HTR-8/SVneo (cell line): ENCODE data around the gene CELF1.
A peak's percentile ranks its signal among the peaks of the same experiment; 100 is the strongest.
"Not testable (repeated sequence)": the region's sequence is repeated elsewhere in the genome, so short reads cannot be mapped to it uniquely, and the experiment has no call there.

ENCODE experiments used
- DNase-seq: peaks from one replicate; pipeline ENCODE4 v3.0.0; 2011; ENCODE audit warnings: low spot score, mixed read lengths; ENCODE audit not compliant: insufficient read length
- FAIRE-seq: peaks from 2 replicates; lab custom pipeline; 2011; peaks lifted over from hg19 to GRCh38; lab: Jason Lieb, UNC

CELF1 gene

DNA sequence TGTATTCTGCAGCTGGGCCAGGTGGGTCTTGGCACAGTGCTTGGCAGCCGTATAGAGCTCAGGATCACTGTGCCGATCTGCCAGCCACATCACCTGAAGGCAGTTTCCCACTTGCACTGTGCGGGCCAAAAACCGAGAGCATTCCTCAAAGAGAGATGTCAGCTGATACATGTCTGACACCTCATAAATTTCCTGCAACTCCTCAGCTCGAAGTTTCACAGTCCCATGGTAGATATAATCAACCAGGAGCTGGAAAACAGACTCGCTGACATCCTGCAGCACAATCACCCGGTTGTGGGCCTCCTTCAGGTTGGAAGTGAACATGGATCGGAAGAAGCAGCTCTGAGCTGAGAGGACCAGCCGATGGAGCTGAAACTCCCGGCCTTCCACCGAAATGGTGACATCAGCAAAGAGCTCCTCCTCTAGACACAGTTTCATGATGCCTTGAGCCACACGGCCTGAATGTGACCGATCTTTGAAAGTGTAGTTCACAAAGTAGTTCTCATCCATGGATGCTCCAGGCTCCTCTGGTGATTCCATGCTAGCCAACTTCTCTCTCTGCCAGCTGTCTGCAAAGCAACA lies 24.6 kb upstream of the CELF1 start:
- DNase-seq (no peak), FAIRE-seq (no peak)

DNA sequence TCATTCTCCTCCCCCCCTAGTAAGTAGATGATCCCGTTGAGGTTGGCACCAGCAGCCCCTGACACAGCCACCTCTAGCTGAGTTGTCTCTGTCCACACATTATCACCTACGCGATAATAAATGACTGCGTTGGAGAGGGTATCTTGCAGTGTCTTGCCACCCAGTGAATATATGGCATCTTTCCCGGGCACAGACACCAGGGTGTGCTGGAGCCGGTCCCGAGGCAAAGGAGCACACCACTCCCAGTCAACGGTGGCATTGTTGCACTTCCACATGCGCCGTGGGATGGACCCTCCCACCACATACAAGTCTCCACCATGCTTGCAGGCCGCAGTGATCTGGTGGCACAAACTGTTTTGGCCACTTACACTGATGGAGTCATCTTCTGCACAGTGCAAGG lies 20.4 kb upstream of the CELF1 start:
- no peak for DNase-seq
- FAIRE-seq, result no peak

DNA sequence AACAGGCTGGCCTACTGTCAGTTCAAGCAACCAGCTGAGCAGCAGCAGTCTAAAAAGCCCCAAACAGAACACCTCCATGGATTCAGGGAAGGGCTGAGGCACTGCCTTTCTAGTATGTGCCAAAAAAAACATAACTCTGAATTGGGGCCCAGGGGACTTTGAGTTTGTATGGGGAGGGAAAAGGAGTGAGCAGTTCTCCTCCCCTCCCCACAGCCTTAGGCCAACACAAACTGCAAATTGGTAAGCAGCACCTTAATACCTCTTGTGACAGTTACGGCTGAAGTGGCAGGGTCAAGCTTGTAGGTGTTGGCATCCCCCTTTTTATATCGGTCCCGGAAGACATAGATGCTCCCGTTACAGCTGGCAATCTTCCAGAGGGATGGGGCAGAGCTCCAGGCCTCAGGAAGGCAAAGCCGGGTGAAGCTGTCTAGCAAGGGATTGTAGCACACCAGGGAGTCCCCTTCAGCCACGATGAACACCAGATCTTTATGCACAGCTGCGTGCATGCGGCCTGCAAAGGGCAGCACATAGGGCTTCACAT lies 19.9 kb upstream of the CELF1 start:
- FAIRE-seq (no peak), DNase-seq (no peak)

- DNase-seq (no peak), FAIRE-seq (no peak)
Measured at GRCh38 chr11:47571895-47572294, 19.0 kb upstream of the CELF1 start.

DNA sequence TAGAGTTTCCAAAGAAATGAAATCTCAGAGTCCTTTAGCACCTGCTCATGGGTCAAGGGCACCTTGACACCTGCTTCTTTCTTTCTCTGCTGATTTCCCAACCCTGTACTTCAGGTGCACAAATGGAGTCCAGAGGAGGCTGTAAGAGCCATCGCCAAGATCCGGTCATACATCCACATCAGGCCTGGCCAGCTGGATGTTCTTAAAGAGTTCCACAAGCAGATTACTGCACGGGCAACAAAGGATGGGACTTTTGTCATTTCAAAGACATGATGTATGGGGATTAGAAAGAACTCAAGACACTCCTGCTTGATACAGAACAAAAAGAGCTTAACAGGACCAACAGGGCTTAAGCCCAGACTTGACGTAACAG lies 18.4 kb upstream of the CELF1 start:
- FAIRE-seq, result no peak

GRCh38 chr11:47570651-47571356 lies 17.9 kb upstream of the CELF1 start:
- FAIRE-seq (no peak), DNase-seq (no peak)

More for the DNA sequence above, 18.4 kb upstream of the CELF1 start:
- no peak for DNase-seq

DNA sequence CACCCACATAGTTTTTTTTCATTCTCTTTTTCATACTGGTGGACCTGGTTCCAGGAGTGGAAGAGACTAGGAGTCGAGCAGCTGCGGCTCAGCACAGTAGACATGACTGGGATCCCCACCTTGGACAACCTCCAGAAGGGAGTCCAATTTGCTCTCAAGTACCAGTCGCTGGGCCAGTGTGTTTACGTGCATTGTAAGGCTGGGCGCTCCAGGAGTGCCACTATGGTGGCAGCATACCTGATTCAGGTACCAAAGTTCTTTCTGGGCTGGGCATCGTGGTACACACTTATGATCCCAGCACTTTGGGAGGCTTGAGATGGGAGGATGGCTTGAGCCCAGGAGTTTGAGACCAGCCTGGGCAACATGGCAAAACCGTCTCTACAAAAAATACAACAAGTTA lies 16.7 kb upstream of the CELF1 start:
- no peak for DNase-seq
- FAIRE-seq, result no peak

DNA sequence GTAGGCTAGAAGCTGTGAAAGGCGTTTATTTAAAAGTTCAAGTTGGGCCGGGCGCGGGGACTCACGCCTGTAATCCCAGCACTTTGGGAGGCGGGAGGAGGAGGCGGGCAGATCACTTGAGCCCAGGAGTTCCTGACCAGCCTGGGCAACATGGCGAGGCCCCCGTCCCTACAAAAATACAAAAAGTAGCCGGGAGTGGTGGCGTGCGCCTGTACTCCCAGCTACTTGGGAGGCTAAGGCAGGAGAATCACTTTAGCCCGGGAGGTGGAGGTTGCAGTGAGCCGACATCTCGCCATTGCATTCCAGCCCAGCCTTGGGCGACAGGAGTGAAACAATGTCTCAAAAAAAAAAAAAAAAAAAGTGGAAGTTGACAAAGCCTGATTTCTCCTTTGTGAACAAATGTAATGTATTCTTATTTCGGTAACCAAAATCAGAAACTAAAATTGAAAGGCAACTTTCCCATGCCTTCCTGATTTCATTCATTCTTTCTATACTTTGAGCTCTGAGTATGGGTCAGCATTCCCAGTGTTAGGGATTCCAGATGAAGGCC lies 13.3 kb upstream of the CELF1 start:
- FAIRE-seq, result no peak
- DNase-seq, result no peak

DNA sequence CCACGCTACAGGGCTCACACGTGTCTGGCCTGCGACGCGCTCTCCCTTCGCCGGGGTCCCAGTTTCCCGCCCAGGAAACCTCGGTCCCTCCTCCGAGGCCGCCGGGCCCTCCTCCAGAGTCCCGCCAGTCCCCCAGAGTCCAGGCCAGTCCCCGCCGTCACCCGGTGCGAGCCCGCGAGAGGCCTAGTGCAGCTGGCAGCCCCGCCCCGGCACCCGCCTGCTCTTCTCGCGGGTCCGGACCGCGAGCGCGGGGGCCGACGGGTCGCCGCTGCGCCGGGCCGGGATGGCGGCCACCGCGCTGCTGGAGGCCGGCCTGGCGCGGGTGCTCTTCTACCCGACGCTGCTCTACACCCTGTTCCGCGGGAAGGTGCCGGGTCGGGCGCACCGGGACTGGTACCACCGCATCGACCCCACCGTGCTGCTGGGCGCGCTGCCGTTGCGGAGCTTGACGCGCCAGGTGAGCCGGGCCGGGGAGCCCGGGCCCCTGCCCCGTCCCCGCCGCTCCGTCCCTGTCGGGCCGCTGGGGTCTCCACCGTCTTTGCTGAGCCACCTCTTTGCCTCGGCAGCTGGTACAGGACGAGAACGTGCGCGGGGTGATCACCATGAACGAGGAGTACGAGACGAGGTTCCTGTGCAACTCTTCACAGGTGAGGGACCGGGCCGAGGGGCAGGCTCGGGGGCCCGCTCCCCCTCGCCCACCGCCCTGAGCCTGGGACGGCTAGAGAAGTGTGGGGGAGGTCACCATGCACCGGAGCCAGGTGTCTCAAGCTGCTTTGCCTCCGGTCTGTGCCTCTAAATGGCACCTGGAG lies 12.6 kb upstream of the CELF1 start, which contains the start of gene PTPMT1:
Gene PTPMT1 (plus strand): TSS at position 260 of the 809 bp plus-strand sequence. CDS start 24 bp downstream, at position 284.
- DNase-seq (peak; percentile 72), FAIRE-seq (no peak)

- DNase-seq (no peak), FAIRE-seq (no peak)
Measured at GRCh38 chr11:47564933-47565339, 12.0 kb upstream of the CELF1 start.

GRCh38 chr11:47564366-47564765 lies 11.4 kb upstream of the CELF1 start:
- not testable (repeated sequence) for FAIRE-seq, DNase-seq

- DNase-seq, FAIRE-seq: not testable (repeated sequence)
Measured at GRCh38 chr11:47562393-47562792, 9.5 kb upstream of the CELF1 start.

DNA sequence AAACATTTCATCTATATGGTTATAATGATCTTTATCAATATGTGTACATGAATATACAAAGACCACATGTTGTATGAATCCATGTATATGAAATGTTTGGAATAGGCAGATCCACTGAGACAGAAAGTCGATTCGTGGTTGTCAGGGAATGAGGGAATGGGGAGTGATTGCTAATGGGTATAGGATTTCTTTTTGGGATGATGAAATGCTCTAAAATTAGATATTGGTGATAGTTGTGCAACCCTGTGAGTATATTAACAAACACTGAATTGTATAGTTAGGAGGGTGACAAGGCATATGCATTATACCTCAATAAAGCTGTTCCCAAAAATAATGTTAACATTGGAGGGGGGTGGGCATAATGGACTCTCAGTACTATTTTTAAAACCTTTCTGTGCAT lies 7.5 kb upstream of the CELF1 start:
- FAIRE-seq, result no peak
- DNase-seq, result no peak

- DNase-seq (no peak), FAIRE-seq (no peak)
Measured at GRCh38 chr11:47558695-47559094, 5.8 kb upstream of the CELF1 start.

DNA sequence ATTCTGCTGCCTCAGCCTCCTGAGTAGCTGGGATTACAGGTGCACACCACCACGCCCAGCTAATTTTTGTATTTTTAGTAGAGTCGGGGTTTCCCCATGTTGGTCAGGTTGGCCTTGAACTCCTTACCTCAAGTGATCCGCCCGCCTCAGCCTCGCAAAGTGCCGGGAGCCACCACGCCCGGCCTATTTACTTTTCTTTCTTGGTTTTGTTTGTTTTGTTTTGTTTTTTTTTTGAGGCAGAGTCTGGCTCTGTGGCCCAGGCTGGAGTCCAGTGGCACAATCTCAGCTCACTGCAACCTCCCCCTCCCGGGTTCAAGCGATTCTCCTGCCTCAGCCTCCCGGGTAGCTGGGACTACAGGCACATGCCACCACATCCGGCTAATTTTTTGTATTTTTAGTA lies 4.1 kb upstream of the CELF1 start:
- not testable (repeated sequence) for DNase-seq, FAIRE-seq

DNA sequence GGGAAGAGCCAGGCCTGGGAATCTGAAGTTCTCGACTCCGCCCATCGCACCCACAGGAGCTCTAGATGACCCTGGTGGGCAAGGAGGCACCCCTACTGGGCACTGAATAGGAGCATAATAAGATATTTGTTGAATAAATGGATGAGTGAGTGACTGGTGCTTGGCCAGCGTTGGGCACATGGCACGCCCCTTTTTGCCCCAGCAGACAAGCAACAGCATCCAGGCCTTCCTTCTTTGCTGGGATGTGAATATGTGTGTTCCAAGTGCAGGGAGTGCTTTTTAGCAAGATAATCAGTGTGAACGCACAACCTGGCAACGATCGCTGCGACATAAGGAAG lies 443 bp upstream of the CELF1 start:
- no peak for FAIRE-seq
- no peak for DNase-seq

DNA sequence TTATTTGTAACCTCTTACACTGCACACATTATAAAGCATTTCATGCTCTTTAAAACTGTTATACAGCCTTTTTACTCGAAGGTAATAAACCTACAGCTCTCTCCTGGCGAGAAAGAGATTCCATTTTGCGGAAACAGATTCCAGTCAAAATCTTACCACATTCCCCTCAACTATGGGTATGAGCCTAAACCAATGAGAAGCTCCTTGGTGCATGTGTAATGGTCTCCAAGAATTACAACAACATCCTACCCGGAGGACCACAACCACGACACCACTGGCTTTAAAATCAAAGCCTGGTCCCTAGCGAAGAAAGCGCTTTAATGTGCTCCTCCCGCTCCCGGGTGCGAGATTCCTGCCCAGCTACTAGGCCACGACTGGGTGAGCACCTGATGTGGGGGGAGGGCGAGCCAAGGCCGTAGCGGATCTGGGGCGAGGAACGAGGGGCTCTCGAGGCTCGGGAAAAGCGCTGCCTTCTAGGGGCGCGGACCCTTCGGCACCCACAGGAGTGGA lies 821 bp downstream of the CELF1 start:
- DNase-seq, result no peak
- no peak for FAIRE-seq

- DNase-seq, result no peak
- FAIRE-seq, result no peak
Measured at GRCh38 chr11:47551086-47551485, 1.8 kb downstream of the CELF1 start.

DNA sequence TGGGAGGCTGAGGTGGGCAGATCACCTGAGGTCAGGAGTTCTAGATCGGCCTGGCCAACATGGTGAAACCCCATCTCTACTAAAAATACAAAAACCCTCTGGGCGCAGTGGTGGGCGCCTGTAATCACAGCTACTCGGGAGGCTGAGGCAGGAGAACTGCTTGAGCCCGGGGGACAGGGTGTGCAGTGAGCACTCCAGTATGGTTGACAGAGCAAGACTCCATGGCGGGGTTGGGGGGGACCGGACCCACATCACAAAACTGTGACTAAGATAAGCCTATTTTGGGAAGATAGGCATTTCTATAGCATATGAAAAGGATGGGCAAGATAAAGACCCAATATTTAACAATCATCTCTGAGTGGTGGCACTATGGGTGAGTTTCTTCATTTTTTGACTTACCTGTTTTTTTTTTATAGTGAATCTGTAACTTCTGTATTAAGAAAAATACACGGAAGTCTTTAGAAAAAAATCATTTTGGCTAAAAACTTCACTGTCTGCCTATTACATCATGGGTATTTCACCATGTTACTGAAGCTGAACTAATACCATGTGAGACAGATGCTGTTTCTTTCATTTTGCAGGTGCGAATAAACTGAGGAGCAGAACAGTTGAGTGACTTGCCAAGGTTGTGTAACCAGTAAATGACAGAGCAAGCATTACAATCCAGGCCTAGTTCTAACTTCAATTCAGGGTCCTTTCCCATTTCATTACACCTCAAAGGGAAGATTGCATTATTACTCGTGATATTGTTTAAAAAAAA lies 2.5 kb downstream of the CELF1 start:
- DNase-seq (no peak), FAIRE-seq (no peak)

- DNase-seq, FAIRE-seq: not testable (repeated sequence)
Measured at GRCh38 chr11:47546274-47546673, 6.7 kb downstream of the CELF1 start.
